Measurements from ENCODE around the gene NSG2. TPM values are rescaled to one million over a fixed set of nuclear protein-coding genes. Genes with fewer than 3 reads are reported as not detected.

NSG2 gene
- total RNA-seq, 1 donor from 2014 or later, result 0.16 TPM

DNA sequence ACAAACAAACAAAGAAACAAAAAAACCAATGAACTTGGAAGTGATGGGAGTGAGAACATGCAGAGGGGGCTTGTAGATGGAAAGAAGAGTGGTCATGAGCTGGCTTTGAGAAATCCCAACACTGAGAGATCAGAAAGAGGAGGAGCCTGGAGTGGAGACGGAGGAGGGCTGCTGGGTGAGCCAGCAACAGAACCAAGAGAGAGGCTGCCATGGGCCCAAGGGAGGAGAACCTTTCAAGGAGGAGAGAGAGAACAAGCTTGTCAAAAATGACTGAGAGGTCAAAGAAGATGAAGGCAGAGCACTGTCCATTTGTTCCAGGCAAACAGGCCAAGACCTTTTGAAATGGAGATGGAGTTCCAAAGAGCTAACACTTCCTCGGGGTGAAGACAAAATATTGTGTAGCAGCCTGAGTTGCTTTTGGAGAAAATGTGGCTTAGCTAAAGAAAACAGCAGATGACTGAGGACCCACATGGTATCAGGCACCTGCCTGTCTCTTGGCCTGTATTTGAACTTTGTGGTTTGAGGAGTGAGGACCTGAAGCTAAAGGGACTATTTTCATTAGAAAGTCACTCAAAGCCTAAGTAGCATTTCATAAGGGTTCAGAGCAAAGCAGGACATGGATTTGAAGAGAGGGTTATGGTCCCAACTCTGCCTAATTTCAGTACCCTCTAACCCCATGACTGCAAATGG is 13.1 kb downstream of the NSG2 start:
- DNase-seq (ENCODE audit: low spot score), result no peak

DNA sequence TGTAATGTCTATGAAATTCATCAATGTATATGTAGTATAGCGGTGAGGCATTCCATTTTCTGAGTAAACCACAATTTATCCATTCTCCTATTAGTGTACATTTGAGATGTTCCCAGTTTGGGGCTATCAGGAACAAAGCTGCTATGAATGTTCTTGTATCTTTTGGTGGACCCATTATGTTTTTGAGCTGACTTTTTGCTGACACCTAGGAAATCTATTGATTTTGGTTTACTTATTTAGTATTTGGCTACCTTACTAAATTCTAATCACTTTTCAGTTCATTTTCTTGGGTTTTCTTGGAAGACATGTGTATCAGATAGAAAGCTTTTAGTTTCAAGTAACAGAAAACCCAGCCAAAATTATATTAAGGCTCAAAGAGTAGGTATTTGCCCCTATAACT is 13.7 kb downstream of the NSG2 start:
- no peak for DNase-seq (ENCODE audit: low spot score)

DNA sequence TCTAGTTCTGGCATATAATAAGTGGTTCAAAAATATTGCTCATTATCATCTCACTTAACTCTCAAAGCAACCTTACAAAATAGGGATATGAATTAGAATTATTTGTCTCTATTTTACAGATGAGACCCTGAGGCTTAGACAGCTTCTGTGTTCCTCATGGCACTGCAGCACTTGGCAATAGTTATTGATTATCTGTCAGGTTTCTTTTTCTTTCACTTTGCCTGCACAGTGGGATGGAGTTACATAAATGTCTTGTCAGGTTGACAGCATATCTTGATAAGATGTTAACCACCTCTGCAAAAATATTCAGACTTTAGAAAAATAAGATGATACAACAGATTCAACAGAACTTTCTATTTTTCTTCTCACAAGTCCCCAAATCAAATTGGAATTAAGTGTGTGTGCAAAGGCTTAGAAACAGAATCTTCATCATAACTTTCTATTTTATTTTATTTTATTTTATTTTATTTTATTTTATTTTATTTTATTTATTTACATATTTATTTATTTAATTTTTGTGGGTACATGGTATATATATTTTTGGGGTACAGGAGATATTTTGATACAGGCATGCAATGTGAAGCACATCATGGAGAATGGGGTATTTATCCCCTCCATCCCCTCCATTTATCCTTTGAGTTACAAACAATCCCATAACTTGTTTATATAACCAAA is 17.7 kb downstream of the NSG2 start:
- no peak for DNase-seq (ENCODE audit: low spot score)

DNA sequence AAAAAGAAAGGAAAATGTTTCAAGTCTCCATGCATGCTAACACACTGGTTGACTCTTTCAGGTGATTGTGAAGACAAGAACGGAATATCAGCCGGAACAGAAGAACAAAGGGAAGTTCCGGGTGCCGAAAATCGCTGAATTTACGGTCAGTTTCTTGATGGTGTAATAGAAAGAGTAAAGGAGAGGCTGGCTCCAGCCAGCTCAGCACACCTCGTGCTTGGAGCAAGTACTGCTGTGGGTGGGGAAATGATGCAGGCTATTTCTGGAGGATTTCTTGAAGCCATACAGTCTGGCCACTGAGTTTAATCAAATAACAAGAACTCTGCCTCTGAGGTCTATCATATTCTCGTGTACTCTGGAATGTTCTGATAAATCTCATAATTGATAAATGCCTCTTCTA is 18.7 kb downstream of the NSG2 start:
- DNase-seq (ENCODE audit: low spot score), result no peak

DNA sequence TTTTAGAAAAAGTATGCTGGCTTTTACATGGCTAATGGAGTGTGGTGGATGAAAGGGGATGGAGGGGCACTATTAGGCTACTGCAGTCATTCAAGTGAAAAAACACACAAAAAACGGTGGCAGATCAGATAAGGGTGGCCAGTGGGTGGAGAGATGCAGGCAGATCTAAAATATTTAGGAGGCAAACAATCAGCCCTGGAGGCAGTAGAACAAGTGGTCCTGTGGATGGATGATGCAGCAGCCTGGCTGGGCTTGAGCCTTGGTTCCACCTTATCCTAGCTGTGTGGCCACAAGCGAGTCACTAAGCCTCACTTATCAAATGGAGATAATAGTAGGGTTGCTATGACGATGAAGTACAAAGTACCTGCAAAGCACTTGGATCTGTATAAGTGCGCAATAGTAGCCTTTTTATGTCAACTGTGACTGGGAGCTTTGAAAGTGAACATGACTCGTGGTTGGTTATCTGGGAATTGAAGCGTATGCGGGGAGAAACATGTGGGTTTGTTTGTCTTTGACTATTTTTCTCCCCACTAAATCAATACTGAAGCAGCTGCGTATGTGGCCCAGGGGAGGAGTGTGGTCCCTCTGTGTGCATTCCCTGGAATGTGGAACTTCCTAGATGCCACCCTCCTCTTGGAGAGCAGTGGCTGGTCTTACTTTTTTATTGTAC is 20.2 kb downstream of the NSG2 start:
- DNase-seq (ENCODE audit: low spot score), result no peak

DNA sequence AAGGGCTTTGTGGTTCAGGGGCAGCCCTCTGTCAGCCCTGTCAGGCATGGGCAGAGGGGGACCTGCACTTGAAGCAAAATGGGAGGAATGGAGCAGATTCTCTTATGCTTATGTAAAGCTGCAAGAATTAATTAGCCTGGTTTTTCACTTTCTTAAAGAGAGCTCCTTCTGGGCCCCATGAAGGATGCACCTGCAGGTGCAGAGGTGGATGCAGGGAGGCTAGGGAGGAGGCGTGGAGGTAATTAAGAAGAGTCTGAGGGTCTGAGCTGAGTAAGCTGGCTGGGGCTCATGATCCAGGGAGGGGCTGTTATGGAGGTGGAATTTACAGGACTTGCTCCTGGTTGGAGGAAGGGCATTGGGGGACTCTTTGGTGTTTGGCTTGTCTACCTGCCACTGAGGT is 22.0 kb downstream of the NSG2 start:
- no peak for DNase-seq (ENCODE audit: low spot score)

DNA sequence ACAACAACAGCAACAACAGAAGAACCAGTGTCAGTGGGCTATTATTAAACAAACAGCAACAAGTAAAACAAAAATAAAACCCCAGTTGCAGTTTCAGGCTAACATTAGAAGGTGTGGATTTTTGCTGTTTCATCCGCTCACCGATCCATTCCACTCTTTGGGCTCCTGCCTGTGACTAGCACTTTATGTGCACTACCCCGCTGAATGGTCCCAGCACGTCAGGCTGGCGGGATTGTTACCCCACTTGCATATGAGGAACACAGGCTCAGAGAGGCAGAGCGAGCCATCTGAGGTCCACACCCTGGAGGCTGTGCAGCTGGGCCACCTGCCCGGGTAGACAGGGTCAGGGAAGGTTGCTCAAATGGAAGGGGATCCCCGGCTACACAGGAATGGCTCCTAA is 26.0 kb downstream of the NSG2 start:
- DNase-seq (ENCODE audit: low spot score), result no peak

DNA sequence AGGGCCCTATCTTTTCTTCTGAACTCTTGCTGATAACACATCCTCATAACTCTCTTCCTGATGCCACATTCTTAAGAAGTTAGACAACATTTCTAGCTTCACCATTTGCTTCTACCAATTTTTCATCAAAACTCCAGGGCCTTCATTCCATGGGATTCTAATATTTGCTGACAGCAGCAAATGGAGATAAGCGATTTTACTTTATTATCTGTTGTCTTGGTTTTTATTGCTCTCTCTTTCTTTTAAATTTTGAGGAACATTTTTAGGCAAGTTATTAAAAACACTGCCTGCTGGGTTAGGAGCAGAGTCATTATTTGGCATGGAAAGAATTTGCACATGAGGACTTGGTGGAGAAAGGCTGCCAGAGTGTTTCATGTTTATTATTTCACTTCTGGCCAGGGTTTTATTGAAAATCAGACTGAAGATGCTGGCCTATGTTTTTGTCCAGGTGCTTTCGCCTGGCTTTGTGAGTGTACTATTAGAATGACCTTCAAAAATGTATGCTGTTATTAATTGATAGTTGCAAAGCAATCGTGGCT is 27.7 kb downstream of the NSG2 start:
- no peak for DNase-seq (ENCODE audit: low spot score)

DNA sequence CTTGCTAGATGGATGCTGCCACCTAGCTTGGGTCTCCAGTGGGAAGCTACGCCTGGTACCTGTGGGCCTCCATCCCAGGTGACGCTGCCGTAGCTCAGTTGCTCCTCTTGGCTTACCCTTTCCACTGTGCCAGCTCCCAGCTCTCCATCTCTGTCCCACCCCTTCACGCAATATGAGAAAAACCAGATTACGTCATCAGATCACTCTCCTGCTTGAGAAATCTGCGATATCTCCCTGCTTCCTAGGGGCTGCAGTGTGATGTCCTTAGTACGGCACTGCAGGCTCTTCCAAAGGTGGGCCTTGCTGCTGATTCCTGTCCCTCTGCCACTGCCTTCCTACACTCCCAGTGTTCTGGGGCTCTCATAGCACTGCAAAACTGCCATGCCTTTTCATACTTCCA is 28.9 kb downstream of the NSG2 start:
- no peak for DNase-seq (ENCODE audit: low spot score)

DNA sequence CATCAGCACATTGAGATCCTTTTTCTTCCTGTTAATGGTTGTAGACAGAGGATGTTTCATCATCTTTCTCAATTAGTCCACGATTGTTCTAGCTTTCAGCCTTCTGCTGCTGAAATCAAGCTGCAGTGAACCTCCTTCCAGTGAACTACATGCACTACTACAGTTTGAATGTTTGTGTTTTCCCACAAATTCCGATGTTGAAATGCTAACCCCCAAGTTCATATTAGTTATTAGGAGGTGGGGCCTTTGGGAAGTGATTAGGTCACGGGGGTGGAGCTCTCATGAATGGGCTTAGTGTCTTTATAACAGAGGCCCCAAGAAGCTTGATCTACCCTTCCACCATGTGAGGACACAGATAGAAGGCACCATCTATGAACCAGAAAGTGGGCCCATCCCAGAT is 32.9 kb downstream of the NSG2 start:
- DNase-seq (ENCODE audit: low spot score), result no peak

DNA sequence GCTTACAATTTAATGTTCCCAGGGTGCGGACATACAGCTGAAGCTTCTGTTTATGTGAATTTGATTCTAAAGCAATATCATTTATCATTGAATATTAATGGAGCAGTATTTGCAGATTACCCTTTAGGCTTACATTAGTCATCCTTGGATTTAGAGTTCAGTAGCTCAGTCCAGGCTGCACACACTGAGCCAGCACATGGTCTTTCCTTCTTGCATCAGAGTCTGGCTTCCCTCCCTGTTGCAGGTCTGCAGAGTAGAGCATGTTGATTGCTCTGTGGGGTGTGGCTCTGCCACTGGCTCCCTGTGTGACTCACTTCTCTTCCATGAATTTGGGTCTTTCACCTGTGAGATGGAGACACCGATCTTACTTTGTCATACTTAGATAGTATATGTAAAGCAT is 36.8 kb downstream of the NSG2 start:
- no peak for DNase-seq (ENCODE audit: low spot score)

DNA sequence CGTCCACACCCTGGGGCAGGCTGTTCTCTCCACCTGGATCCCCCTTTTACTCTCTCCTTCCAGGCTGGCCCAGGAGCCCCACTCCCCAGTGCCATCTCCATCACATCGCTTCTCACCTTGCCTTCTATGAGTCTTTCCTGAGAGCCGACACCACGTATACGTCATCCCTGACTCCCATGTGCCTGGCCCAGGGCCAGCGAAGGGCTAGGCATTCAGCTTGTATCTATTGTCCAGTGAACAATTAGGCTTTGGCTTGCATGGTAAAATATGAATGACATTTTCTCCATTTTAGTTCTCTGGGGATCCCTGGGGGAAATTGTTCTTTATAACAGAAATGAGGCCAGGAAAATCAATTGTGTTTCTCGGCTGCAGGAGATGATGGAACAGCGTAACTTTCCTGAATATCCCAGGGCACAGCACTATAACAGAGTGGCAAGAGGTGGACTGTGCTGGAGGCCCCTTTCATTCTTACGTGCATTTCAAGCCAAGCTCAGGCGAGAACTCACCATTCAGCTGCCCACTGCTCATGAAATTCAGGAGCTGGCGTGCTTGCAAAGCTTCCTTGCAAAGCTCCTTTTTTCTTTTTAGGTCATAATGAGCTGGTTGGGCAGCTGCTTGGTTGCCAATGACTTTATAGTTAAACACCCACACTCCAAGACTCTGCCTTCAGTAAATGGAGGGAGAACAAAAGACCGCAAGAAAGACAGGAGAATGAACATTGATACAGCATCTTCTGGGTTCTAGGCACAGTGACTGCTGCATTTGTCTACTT is 37.7 kb downstream of the NSG2 start:
- no peak for DNase-seq (ENCODE audit: low spot score)

DNA sequence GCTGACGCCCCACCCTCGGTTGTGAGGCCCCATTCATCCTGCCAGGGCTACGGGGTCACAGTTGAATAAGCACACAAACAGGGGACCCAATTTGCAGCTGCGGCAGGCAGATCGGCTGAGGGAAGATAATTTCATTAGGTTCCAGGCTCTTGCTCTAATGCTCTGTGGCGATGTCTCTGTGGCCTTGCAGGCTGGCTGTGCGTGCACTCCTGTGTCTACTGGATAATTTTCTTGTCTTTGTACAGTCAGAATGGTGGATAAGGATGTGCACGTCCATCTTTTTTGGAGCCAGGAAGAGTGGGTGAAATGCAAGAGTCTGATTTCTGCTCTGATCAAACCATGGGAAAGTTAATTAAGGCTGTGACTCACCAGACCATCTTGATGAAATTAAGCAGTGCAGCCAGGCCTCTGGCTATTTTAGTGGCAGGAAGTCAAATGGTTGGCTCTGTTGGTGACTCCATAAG is 39.2 kb downstream of the NSG2 start:
- no peak for DNase-seq (ENCODE audit: low spot score)

DNA sequence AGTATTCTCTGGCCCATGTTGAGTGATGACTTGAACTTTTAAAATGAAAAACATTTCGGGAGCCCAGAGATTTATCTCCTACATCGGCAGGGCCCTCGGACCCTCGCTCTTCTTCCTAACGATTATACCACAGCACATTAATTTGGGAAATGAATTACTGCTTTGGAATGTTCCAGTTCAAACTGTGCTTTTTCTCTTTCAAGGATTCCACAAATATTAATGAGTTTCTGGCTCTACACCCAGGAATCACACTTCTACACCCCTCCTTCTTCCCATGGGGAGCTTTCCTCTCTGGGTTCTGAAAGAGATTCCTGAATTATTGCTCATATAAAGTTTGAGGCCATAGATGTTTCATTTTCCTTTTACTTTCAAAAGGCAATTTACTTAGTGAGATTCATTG is 41.2 kb downstream of the NSG2 start:
- DNase-seq (ENCODE audit: low spot score), result no peak

DNA sequence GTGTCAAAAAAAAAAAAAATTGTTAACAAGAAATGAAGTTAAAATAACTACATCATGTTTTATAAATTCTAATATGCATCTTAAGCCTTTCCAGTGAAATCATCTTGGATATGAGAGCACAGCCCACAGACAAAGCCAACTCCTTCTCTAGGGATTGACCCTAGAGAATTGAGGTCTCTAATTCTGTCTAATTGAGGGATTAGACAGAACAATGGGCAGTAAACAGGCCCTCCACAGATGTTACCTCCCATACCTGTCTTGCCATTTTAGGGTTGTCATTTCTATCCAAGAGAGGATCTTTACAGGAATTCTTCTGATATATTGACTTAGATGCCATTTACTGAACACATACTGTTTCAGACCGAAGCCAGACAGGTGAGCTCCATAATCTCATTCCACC is 42.3 kb downstream of the NSG2 start:
- no peak for DNase-seq (ENCODE audit: low spot score)

DNA sequence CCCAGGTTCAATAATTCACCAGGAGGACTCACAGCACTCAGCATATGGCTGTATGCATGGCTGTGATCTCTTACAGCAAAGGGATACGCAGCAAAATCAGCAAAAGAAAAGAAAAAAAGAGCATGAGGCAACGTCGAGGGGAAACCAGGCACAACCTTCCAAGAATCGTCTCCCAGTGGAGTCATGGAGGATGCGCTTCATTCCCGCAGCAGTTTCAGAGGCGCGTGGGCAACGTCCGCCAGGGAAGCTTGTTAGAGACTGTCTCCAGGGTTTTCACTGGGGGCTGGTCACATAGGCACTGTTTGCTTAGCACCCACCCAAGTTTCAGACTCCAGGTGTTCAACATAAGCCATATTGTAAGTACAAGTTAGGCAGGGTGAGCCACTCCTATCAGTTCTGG is 44.6 kb downstream of the NSG2 start:
- no peak for DNase-seq (ENCODE audit: low spot score)

DNA sequence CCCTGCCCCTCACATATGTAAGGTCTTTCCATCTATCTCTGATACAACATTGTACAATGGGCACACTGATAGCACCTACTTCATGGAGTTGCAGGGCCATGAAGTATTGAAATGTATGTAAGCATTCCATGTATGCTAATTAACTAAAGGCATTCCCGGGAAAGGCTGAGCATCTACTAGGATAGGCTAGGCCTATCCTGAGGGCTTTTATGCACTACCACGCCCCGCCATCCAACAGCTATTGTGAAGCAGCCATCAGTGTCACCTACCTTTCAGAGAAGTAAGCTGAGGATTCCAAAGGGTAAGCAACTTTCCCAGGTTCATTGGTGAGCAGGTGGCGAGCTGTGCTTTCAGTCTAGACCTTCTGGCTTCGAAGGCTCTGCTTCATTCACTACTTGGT is 47.6 kb downstream of the NSG2 start:
- DNase-seq (ENCODE audit: low spot score), result no peak

DNA sequence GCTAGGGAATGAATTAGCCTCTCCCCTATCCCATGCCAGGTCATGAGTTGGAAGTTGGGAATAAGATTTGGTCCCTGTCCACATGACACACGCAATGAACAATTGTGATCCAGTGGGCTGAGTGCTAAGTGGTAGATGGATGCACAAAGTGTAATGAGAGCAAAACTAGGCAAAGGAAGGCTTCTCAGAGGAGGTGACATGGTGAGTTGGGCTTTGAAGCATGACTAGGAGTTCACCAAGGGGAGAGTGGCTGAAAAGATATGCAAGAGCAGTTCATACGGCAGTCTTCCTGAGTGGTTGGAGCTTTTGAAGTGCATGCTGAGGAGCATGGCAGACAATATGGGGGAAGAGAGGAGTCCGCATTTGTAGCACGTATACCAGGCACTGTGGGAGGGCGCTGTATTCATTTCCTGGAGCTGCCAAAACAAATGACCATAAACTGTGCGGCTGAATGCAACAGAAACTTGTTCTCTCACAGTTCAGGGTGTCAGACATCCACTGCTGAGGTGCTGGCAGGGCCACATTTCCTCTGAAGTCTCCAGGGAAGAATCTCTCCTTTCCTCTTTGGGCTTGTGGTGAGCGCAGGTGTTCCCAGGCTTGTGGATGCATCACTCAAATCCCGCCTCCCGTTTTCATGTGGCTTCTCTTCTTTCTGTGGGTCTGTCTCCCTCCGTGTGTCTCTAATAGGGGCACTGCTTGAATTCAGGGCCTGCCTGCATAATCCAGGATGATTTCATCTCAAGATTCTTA is 49.5 kb downstream of the NSG2 start:
- no peak for DNase-seq (ENCODE audit: low spot score)

DNA sequence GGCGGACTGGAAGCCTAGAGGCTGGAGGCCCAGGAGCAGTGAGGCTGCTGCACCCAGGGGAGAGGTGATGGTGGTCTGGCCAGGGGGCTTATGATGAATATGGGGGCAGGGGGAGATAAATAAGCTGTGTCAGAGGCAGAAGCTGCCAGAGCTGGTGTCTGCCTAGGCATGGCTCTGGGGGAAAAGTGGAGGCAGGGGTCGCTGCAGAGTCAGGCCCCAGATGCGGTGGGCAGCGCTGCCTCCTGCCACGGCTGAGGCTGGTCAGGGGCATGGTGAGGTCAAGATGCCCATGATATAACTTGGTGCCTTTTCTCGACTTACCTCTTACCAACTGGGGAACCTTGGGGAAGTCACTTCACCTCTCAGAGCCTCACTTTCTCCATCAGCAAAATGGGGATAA is 51.1 kb downstream of the NSG2 start:
- DNase-seq (ENCODE audit: low spot score), result no peak

DNA sequence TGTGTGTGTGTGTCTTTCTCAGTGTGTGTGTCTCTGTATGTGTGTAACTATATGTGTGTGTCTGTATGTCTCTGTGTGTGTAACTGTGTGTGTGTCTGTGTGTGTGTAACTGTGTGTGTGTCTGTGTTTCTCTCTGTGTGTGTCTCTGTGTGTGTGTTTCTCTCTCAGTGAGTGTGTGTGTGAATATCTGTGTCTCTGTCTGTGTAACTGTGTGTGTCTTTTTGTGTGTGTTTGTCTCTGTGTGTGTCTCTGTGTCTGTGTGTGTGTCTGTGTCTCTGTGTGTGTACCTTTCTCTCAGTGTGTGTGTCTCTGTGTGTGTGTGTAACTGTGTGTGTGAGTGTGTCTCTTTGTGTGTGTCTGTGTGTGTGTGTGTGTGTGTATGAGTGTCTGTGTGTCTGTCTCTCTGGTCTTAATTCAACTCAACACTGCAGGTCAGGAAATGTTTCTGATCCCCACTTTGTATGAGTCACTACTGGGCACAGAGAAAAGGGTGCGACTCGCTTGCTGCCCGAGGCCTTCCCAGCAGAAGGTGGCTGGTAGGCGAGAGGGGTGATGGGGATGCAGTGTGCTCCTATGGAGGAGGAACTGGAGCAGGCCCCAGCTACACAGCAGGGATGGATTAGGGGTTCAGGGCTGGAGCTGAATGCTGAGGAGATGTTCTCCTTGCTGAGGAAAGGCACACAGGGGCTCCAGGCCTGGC is 52.1 kb downstream of the NSG2 start:
- DNase-seq (ENCODE audit: low spot score), result no peak

All from mesenteric fat pad (tissue), 1 donor.